IPS DF 4.7 (cell line): ENCODE results near the gene RICTOR.

Experiments
- DNase-seq: peaks from one replicate; pipeline ENCODE4 v3.0.0-alpha.2; 2013; ENCODE audit warnings: low spot score; ENCODE audit errors: extremely low read depth

Gene RICTOR, protein sequence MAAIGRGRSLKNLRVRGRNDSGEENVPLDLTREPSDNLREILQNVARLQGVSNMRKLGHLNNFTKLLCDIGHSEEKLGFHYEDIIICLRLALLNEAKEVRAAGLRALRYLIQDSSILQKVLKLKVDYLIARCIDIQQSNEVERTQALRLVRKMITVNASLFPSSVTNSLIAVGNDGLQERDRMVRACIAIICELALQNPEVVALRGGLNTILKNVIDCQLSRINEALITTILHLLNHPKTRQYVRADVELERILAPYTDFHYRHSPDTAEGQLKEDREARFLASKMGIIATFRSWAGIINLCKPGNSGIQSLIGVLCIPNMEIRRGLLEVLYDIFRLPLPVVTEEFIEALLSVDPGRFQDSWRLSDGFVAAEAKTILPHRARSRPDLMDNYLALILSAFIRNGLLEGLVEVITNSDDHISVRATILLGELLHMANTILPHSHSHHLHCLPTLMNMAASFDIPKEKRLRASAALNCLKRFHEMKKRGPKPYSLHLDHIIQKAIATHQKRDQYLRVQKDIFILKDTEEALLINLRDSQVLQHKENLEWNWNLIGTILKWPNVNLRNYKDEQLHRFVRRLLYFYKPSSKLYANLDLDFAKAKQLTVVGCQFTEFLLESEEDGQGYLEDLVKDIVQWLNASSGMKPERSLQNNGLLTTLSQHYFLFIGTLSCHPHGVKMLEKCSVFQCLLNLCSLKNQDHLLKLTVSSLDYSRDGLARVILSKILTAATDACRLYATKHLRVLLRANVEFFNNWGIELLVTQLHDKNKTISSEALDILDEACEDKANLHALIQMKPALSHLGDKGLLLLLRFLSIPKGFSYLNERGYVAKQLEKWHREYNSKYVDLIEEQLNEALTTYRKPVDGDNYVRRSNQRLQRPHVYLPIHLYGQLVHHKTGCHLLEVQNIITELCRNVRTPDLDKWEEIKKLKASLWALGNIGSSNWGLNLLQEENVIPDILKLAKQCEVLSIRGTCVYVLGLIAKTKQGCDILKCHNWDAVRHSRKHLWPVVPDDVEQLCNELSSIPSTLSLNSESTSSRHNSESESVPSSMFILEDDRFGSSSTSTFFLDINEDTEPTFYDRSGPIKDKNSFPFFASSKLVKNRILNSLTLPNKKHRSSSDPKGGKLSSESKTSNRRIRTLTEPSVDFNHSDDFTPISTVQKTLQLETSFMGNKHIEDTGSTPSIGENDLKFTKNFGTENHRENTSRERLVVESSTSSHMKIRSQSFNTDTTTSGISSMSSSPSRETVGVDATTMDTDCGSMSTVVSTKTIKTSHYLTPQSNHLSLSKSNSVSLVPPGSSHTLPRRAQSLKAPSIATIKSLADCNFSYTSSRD (N-terminal part only)

DNA sequence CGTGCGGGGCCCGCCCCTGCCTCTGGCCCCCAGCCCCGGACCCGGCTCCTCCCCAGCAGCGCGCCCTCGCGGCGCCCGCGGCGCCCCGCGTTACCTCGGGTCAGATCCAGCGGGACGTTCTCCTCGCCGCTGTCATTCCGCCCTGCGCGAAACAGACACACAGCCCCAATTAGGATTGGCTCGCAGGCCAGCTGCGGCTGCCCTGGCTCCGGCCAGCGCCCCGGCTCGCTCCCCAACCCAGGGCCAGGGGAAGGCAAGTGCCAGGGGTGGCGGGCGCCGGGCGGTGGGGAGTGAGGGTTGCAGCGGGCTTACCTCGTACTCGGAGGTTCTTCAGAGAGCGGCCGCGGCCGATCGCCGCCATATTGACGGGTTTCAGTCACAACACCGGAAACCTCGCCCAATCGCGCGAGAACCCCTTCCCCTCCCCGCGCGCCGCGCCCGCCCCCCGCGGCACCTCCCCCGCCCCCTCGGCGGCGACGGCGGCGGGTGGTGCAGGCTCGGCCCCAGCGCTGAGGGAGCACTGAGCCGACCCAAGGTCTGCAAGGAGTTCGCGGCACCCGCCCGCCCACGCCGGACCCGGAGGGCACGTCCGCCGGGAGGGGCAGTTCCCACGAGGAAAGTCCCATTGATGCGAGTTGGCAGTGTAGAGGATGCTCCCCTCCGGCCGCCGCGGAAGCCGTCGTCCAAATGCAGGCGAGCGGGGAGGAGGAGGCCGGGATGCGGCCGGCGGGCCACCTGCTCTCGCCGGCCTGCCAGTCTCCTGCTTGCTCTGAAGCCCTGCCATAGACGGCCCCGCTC, at the start of gene RICTOR:
RICTOR (minus strand) TSS at position 383 of the 798 bp plus-strand sequence; CDS start at position 361, 22 bp downstream.
- no peak for DNase-seq

DNA sequence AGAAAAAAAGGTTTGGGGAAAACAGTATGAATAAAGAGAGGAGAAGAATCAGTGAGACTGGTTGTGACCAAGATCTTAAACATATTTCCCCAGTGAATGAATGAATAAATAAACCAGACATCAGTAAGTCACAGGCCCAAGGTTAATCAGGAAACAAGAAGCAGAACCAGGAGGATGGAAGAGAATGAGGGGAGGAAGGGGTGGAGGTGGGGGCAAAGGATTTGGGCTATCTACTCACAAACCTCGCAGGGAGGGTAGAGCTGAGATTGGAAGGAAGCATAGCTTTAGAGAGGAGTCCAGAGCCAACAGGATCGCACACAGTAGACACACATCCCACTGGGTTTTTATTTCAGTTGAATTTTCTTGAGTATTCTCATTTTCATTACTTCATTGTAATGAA, 47.7 kb upstream of the RICTOR start:
- DNase-seq, result no peak

DNA sequence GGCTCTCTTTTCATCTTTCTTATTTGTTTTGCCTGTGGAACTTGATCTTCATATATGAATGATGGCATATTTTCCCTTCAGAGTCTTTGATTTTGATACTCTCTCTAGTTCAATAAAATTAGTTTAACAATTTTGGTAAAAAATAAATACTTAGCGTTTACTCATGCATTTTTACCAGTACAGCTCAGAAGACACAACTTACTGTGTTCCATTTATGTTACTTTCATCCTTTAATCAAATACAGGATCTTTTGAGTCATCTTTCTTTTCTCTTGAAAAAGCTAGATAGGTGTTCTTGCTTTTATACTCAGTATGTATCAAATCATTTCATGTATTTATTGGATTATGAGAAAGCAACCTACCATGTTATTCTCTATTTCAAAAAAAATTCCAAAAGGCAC, 47.1 kb upstream of the RICTOR start:
- no peak for DNase-seq

DNA sequence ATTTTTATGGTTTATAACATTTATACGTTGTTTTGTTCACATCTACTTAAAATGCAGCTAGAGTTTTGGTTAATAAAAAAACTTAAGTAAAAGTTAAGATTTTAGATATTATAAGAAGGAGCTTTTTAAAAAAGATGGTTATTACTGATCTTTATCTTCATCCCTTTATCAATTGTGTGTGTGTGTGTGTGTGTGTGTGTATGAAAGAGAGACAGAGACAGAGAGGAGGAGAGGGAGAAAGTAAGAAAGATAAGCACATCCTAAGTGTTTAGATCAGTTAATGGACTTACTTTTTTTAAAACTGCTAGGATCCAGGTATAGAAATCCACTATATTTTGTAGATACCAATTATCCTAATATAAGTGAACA, 45.8 kb upstream of the RICTOR start:
- no peak for DNase-seq

DNA sequence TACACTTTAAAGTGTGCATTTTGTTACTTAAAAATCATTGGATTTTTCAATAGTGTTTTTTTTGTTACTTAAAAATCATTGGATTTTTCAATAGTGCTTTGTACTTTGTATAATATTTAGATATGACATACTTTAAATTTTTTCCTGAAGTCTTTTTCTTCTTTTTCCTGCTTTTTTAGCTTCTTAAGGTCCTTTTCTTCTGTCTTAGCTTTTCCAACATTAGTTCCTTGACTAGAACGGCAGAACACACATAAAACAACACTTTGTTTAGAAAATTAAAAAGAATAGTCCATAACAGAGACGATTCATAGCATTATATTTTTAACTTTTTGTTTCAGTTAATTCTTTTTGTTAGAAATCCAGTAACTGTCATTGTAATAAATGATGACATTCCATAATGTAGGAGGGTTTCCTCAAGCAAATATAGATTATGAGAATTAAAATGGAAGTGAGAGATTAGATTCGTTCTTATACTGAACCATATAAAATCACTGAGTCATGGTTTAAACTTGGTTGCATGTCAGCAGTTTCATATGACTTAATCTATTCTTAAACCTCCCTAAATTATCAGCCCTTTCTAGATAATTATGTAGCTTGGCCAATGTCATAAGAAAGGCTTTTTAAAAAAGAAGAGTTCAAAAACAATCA, 45.3 kb upstream of the RICTOR start:
- DNase-seq, result no peak

DNA sequence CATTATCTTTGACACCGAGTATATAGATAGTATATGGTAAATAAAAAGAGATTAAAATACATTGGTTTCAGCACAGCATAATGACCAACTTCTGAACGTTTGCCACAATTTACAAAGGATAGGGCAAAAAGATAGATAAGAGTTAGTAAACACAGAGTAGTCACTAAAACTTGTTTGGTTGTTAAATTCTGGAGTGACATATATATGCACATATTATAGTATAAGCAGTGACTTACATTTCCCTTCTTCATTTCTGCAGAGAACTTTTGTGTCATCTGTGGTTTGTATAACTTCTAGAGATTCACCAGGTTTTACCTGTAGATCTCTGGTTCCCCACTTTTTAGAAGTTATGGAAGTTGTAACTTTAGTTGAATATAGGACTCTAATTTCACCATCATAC, 44.4 kb upstream of the RICTOR start:
- no peak for DNase-seq

DNA sequence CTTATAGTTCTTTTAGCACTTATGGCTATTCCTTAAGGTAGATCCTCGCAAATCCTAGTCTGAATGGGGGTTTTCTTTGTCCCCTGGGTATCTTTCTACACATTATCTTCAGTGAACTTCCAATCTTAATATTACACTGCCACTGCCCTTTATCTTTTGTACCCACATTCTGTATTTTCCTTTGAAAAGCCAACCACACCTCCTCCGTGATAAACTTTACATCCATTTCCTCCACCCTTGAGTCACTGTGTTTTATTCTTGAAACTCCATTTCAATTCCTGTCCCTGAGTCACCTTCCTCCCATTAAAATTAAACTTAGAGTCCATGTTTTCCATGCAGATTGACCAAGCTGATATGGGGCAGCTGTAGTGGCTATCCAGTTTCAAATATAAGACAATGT, 43.2 kb upstream of the RICTOR start:
- DNase-seq, result no peak

DNA sequence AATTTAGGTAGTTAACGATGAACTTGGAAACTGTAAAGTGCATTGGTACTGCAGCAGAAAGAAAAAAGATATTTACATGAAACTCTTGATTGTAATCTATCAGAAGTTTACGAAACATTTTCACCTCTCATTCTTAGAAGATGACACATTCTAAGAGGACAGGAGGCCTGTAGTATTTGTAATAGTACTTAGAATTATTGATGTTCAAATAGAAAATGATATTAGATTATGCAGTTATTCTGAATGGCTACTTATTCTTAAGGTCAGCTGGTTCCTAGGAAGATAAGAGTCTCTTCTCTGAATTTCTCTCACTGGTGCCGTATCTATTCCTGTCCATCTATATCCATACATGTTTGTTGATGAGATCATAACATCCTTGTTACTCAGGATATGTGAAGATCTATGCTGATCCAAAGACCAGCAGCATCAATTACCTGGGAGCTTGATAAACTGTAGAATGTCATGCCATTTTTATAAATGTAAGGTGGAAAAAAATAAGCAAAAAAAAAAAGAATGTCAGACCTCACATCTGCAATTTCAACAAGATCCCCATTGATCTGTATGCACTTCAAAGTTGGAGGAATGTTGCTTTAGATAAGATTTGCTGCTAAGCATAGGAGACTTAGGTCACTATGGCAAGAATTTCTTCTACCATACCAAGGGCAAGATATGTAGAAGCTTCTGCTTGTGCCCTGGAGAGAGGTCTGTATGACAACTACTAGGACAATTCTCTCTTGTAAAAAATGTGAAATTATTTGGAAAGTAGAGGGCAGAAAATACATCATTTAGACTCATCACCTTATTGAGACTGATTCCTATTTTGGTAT, 42.4 kb upstream of the RICTOR start:
- DNase-seq, result no peak

DNA sequence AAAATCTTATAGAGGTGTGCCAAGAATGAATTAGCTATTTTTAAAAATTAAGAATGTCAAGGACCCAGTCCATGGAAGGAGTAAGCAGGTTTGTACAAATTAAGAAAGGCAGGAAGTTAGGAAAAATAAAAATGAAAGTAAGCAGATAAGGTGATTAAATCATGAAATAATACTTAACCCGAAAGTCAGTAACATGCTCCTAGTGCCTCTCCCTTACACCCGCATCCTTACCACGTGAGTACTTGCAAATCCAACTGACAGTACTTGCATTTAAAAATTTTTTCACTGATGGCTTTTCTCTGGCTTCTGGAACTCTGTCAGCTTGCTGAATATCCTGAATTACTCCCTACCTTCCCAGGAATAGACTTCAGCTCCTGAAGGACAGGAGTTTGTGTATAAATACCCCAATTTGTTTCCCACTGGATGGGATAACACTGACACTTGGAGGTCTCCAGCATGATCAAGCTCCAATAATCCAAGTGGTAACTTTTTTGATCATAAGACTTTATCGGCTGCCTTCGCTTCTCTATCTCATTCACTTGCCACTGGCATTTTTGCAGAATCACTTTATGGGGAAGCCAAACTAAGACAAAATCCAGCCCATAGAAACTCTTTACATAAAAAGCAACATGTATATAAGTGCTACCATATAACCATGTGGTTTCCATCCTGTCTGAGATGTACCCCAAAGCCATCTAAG, 41.6 kb upstream of the RICTOR start:
- no peak for DNase-seq

DNA sequence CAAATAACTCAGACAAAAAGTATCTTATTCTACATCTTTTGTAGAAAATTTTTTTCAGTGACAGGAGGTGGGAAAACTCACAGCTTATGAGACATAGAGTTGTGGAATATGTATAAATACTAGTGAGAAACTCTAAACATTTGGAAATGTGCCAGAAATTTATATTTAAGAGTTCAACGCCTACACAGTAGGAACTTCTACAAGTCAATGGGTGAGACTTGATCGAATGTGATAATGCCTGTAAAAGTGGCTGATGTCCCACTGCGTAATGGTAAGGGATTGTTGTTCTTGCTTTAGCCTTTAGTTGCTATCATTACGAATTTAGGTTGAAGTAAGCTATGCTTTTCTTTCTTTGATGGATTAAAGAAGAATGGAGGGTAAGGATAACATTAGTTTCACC, 40.0 kb upstream of the RICTOR start:
- DNase-seq, result no peak

DNA sequence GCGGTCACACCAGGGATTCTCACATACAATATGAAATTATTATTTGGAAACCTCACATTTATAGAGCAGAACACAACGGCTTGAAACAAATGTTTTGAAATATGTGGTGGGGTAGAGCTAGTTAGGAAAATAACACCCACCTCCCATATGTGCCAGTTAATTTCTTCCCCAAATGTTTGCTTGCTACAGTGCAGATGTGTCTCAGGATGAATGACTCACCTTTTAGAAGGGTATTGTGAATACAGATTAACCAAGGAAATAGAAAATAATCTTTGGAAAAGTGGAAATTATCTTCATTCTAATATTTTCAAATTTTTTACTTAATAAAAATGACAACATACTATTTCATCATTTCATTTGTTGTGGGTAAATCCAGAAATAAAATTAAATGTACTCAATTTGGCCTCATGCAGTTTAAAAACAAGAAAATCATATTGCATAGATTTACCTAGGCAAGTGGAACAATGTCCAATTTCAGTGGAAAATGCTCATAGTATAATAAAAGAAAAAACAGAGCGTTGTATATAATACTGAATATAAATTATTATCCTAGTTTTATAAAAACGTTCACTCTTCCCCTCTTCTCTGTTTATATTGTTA, 39.3 kb upstream of the RICTOR start:
- DNase-seq, result no peak

DNA sequence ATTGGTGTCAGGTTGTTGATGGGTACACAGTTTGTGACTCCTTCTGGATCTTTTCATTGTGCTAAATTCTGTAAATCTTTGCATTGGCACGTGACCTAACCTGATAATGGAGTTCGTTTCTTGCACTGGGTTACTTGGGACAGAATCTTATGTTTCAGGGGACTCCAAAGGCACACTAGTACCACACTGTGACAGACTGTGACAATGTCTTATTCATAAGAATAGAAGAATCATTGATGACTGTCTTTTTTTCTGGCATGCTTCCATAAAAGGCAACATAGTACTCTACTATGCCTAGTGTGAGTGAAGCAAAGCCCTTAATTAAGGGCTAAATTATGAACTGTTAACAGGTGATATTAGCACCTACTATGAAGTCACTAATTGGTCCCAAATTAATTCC, 35.4 kb upstream of the RICTOR start:
- DNase-seq, result no peak

DNA sequence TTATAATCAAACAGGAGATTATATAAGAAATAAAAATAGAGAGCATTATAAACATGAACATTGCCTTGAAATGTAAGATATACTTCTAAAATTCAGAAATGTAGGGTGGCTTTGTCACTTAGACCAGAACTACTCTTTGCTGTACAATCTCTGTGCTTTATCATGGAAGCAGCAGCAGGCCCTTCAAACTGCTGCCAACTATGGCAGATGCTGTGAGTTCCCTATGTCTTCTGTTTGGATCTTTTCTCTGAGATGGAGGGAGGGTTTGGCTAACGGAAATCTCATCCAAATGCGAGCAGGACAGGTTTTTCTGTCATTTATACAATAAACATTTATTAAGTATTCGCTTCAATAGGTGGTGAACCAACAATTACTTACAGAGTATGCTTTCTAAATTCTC, 34.8 kb upstream of the RICTOR start:
- DNase-seq, result no peak

DNA sequence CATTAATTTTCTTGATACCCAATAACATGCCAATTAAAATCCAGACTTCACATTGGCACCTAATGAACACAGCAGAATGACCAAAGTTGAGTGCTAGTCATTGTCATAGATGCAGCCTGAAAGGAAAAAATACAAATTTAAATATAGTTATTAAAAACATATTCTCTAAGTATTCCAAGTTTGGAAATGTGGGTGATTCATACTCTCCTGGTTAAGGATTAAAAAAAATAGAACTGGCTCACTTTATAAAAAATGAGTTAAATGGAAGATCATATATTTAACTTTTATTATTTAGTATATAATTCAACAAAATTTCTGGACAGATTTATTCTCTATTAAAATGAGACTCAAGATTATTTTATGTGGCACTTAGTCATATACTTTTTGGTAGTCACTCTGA, 33.2 kb upstream of the RICTOR start:
- no peak for DNase-seq

DNA sequence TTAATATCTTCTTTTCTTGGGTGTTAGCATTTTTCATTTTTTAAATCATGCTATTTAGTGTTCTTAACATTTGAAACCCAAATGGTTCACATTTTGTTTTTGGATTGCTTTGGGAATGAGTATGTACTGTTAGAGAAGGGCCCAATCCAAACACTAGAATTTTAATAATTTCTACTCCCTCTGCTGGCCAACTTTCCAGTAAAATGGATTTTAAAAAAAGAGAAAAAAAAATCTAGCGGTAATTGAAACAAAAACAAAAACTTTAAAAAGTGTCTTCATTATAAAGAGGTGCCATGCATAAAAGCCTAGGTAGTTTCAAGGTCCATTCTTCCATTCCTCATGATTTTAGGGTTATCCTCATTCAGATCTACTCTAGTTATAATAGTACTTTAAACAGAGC, 32.1 kb upstream of the RICTOR start:
- DNase-seq, result no peak

DNA sequence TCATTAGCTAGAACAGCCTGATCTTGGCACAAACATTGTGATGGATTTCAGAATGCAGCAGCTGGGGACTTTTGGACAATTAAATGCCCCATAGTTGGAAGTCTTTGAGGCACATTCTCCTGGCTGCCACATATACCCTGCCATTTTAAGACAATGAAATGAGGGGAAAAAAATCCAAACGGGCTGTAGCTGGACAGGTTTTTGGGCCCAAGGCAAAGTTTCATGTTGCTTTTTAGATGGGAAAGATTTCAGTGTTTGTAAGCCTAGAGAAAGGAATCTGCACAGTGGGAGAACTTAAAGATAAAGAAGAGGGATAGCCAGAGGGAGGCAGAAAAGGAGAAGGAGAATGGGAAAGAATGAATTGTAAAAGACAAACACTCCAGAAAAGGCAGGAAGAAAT, 30.0 kb upstream of the RICTOR start:
- DNase-seq, result no peak

DNA sequence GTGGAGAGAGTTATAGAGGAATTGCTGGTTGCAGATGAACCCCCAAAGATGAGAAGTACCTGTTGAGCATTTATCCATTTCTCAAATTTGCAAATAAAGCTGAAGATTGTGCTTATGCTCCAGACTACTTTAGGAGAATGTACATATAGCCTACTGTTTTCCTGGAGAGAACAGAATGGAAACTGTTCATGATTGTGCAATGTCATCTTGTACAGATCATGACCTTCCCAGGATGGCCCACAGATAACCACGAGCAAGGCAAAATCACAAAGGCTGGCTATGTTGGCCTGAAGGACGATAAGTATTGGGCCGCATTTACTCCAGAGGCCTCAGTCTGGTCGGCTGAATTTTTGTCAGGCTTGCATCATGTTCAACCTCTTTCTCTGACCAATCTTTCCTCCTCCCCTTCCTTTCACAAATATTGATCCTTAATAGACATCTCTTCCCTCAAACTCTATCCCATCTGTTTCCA, 28.5 kb upstream of the RICTOR start:
- no peak for DNase-seq

DNA sequence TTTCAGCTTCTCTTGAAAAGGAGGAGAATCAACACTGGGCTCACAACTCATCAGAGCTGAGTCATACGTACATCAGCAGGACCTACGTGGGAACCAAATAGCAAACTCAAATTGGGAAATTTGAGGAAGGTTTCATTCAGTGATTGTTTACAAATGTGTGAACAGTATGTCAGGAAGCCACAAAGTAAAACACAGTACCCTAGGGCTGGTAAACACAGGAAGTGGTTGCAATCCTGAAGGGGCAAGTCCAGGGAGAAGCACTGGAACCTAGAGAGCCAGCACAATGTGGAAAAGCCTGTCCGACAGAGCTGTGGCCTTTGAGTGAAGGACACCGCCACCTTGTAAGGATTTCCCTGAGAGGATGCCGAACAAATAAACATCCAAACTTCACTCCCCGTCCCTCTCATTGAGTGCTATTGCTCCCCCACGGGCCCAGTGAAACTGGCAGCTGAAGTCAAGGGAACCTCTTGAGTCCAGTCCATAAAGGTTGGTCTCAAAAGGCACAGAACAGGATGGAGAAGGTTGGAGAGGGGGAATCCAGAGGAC, 26.7 kb upstream of the RICTOR start:
- DNase-seq, result no peak
